ENCODE measurements around the gene ANKRD55. TPM values are rescaled to one million over a fixed set of nuclear protein-coding genes. Genes with fewer than 3 reads are reported as not detected.
"Not testable (repeated sequence)": the region's sequence is repeated elsewhere in the genome, so short reads cannot be mapped to it uniquely, and the experiment has no call there.

The ANKRD55 gene
- total RNA-seq, 5 donors from 2014 or later (not counting 1 experiment from before 2014, with no cell fraction given) = 2.8 to 19.9 (median 3.4) TPM

- Mint-ChIP-seq H3K27ac (peak overlapping the region; percentile 49 to 52), H3K4me1 (peaks cover 33 to 51% (median 36%) of the 10 kb centered on the region in 3 donors), H3K9me3 (peaks cover 9 to 39% (median 19%) of the 10 kb centered on the region in 3 donors), H3K36me3 (peaks cover 19% of the 10 kb centered on the region), H3K4me3 (peak overlapping the region in 1 of 3 donors; percentile 40)
- POLR2A ChIA-PET; CTCF ChIA-PET; H3K27ac ChIP-seq (ENCODE audit: low read length); H3K36me3 ChIP-seq (ENCODE audit: control insufficient read depth in 2 of 2, extremely low read depth in 1 of 2, insufficient read depth in 1 of 2, low read length in 1 of 2); H3K4me3 ChIP-seq (ENCODE audit: control insufficient read depth in 1 of 2, extremely low read depth in 1 of 2, low read length in 1 of 2); H3K27me3 ChIP-seq (replicated peaks in 1 of 2; ENCODE audit: control insufficient read depth in 2 of 2, extremely low read depth in 1 of 2, insufficient read depth in 2 of 2, low read length in 1 of 2); H3K27me3 Mint-ChIP-seq; H3K9me3 ChIP-seq; ATAC-seq (replicated peaks in 1 of 4): not testable (repeated sequence)
- H3K4me1 ChIP-seq (ENCODE audit: control insufficient read depth in 1 of 2, extremely low read depth in 1 of 2, insufficient read depth in 2 of 2, low read length in 2 of 2) = peaks cover 0 to 17% of the 10 kb centered on the region in 2 experiments
- peak in 15 of 35 experiments; percentile 3 to 31 (median 14) for DNase-seq
- WGBS (ENCODE audit: insufficient coverage) = no CpG with 5 or more reads among the region's 6 CpGs
These were observed 11.5 kb downstream of the ANKRD55 start for GRCh38 chr5:56221601-56222000.

- peaks cover 5 to 6% (median 6%) of the 10 kb centered on the region in 3 donors for H3K4me1 Mint-ChIP-seq
- H3K27me3 Mint-ChIP-seq = no peaks in the 10 kb centered on the region
- no peak overlapping the region for H3K27ac Mint-ChIP-seq
- peaks cover 0 to 4% of the 10 kb centered on the region in 2 experiments for H3K27me3 ChIP-seq (replicated peaks in 1 of 2; ENCODE audit: control insufficient read depth in 2 of 2, extremely low read depth in 1 of 2, insufficient read depth in 2 of 2, low read length in 1 of 2)
- H3K4me1 ChIP-seq (ENCODE audit: control insufficient read depth in 1 of 2, extremely low read depth in 1 of 2, insufficient read depth in 2 of 2, low read length in 2 of 2) = peaks cover 0 to 6% of the 10 kb centered on the region in 2 experiments
- H3K4me3 Mint-ChIP-seq = no peak overlapping the region
- no peak for ATAC-seq (replicated peaks in 1 of 4)
- H3K36me3 Mint-ChIP-seq = peaks cover 15% of the 10 kb centered on the region
- H3K27ac ChIP-seq (ENCODE audit: low read length) = no peak overlapping the region
- ChIA-PET CTCF (interaction anchor here in 1 of 2 donors (0.6 kb wide), 1 partner anchor 233 kb away, joined by 5 read pairs; no protein-coding TSS in a partner anchor), POLR2A (interaction anchor here in 1 of 2 donors (0.6 kb wide), 1 partner anchor 17 kb away, joined by 4 read pairs; no protein-coding TSS in a partner anchor)
- H3K9me3 ChIP-seq = no peaks in the 10 kb centered on the region
- peaks cover 13 to 33% (median 14%) of the 10 kb centered on the region in 3 donors for H3K9me3 Mint-ChIP-seq
- H3K4me3 ChIP-seq (ENCODE audit: control insufficient read depth in 1 of 2, extremely low read depth in 1 of 2, low read length in 1 of 2) = no peak overlapping the region
- DNase-seq = no peak
- 67% methylated on average over 4 of the region's 7 CpGs for WGBS (ENCODE audit: insufficient coverage)
- no peaks in the 10 kb centered on the region for H3K36me3 ChIP-seq (ENCODE audit: control insufficient read depth in 2 of 2, extremely low read depth in 1 of 2, insufficient read depth in 1 of 2, low read length in 1 of 2)
These were observed 17.9 kb downstream of the ANKRD55 start for GRCh38 chr5:56215019-56215830.

GRCh38 chr5:56213886-56214535 lies 19.1 kb downstream of the ANKRD55 start:
- not testable (repeated sequence) for H3K27me3 ChIP-seq (replicated peaks in 1 of 2; ENCODE audit: control insufficient read depth in 2 of 2, extremely low read depth in 1 of 2, insufficient read depth in 2 of 2, low read length in 1 of 2); ATAC-seq (replicated peaks in 1 of 4)

GRCh38 chr5:56212130-56212879 lies 20.8 kb downstream of the ANKRD55 start:
- no peak overlapping the region for H3K4me3 Mint-ChIP-seq
- ATAC-seq (replicated peaks in 1 of 4) (no peak), DNase-seq (no peak)
- Histone ChIP-seq H3K9me3 (no peaks in the 10 kb centered on the region), H3K27me3 (replicated peaks in 1 of 2; ENCODE audit: control insufficient read depth in 2 of 2, extremely low read depth in 1 of 2, insufficient read depth in 2 of 2, low read length in 1 of 2) (no peaks in the 10 kb centered on the region), H3K4me3 (ENCODE audit: control insufficient read depth in 1 of 2, extremely low read depth in 1 of 2, low read length in 1 of 2) (no peak overlapping the region), H3K4me1 (ENCODE audit: control insufficient read depth in 1 of 2, extremely low read depth in 1 of 2, insufficient read depth in 2 of 2, low read length in 2 of 2) (no peaks in the 10 kb centered on the region), H3K36me3 (ENCODE audit: control insufficient read depth in 2 of 2, extremely low read depth in 1 of 2, insufficient read depth in 1 of 2, low read length in 1 of 2) (no peaks in the 10 kb centered on the region), H3K27ac (ENCODE audit: low read length) (no peak overlapping the region)
- H3K27me3 Mint-ChIP-seq = no peaks in the 10 kb centered on the region
- ChIA-PET POLR2A (no interaction called here), CTCF (no interaction called here)
- H3K36me3 Mint-ChIP-seq = peaks cover 9% of the 10 kb centered on the region
- no peak overlapping the region for H3K27ac Mint-ChIP-seq
- H3K4me1 Mint-ChIP-seq = no peaks in the 10 kb centered on the region
- peaks cover 13 to 22% (median 14%) of the 10 kb centered on the region in 3 donors for H3K9me3 Mint-ChIP-seq
- WGBS (ENCODE audit: insufficient coverage) = no CpG with 5 or more reads among the region's 4 CpGs

More at GRCh38 chr5:56213886-56214535, 19.1 kb downstream of the ANKRD55 start:
- H3K27ac Mint-ChIP-seq; CTCF ChIA-PET; DNase-seq; H3K9me3 ChIP-seq; H3K4me3 ChIP-seq (ENCODE audit: control insufficient read depth in 1 of 2, extremely low read depth in 1 of 2, low read length in 1 of 2); H3K4me1 ChIP-seq (ENCODE audit: control insufficient read depth in 1 of 2, extremely low read depth in 1 of 2, insufficient read depth in 2 of 2, low read length in 2 of 2); H3K27ac ChIP-seq (ENCODE audit: low read length); H3K4me3 Mint-ChIP-seq; H3K36me3 Mint-ChIP-seq; H3K27me3 Mint-ChIP-seq; H3K36me3 ChIP-seq (ENCODE audit: control insufficient read depth in 2 of 2, extremely low read depth in 1 of 2, insufficient read depth in 1 of 2, low read length in 1 of 2); H3K4me1 Mint-ChIP-seq; POLR2A ChIA-PET: not testable (repeated sequence)
- no CpG with 5 or more reads among the region's 4 CpGs for WGBS (ENCODE audit: insufficient coverage)
- H3K9me3 Mint-ChIP-seq = peaks cover 13 to 27% (median 14%) of the 10 kb centered on the region in 3 donors

GRCh38 chr5:56211298-56211865 lies 21.7 kb downstream of the ANKRD55 start:
- Histone ChIP-seq H3K36me3 (ENCODE audit: control insufficient read depth in 2 of 2, extremely low read depth in 1 of 2, insufficient read depth in 1 of 2, low read length in 1 of 2) (no peaks in the 10 kb centered on the region), H3K9me3 (no peaks in the 10 kb centered on the region), H3K27ac (ENCODE audit: low read length) (no peak overlapping the region), H3K4me3 (ENCODE audit: control insufficient read depth in 1 of 2, extremely low read depth in 1 of 2, low read length in 1 of 2) (no peak overlapping the region), H3K27me3 (replicated peaks in 1 of 2; ENCODE audit: control insufficient read depth in 2 of 2, extremely low read depth in 1 of 2, insufficient read depth in 2 of 2, low read length in 1 of 2) (no peaks in the 10 kb centered on the region), H3K4me1 (ENCODE audit: control insufficient read depth in 1 of 2, extremely low read depth in 1 of 2, insufficient read depth in 2 of 2, low read length in 2 of 2) (no peaks in the 10 kb centered on the region)
- no peak for DNase-seq
- no peak for ATAC-seq (replicated peaks in 1 of 4)
- no peaks in the 10 kb centered on the region for H3K4me1 Mint-ChIP-seq
- H3K9me3 Mint-ChIP-seq = peaks cover 10 to 14% (median 12%) of the 10 kb centered on the region in 3 donors
- H3K27ac Mint-ChIP-seq = no peak overlapping the region
- H3K36me3 Mint-ChIP-seq = peaks cover 6% of the 10 kb centered on the region
- ChIA-PET CTCF (no interaction called here), POLR2A (no interaction called here)
- no peak overlapping the region for H3K4me3 Mint-ChIP-seq
- 80% methylated on average over 1 of the region's 2 CpGs for WGBS (ENCODE audit: insufficient coverage)
- no peaks in the 10 kb centered on the region for H3K27me3 Mint-ChIP-seq

- 92% methylated on average over 3 of the region's 9 CpGs for WGBS (ENCODE audit: insufficient coverage)
- ChIA-PET POLR2A (interaction anchor here (0.6 to 0.7 kb wide), 3 partner anchors 16 to 170 kb away, joined by 3 to 9 read pairs (median 9); no protein-coding TSS in a partner anchor), CTCF (interaction anchor here (0.6 to 1.0 kb wide), 4 partner anchors 63 to 1307 kb away, joined by 3 to 10 read pairs (median 4); no protein-coding TSS in a partner anchor)
- Histone ChIP-seq H3K4me1 (ENCODE audit: control insufficient read depth in 1 of 2, extremely low read depth in 1 of 2, insufficient read depth in 2 of 2, low read length in 2 of 2) (no peaks in the 10 kb centered on the region), H3K27ac (ENCODE audit: low read length) (no peak overlapping the region), H3K27me3 (replicated peaks in 1 of 2; ENCODE audit: control insufficient read depth in 2 of 2, extremely low read depth in 1 of 2, insufficient read depth in 2 of 2, low read length in 1 of 2) (no peaks in the 10 kb centered on the region), H3K9me3 (no peaks in the 10 kb centered on the region), H3K4me3 (ENCODE audit: control insufficient read depth in 1 of 2, extremely low read depth in 1 of 2, low read length in 1 of 2) (no peak overlapping the region), H3K36me3 (ENCODE audit: control insufficient read depth in 2 of 2, extremely low read depth in 1 of 2, insufficient read depth in 1 of 2, low read length in 1 of 2) (no peaks in the 10 kb centered on the region)
- Mint-ChIP-seq H3K36me3 (peaks cover under 1% of the 10 kb centered on the region), H3K4me3 (no peak overlapping the region), H3K9me3 (peaks cover 3 to 6% (median 4%) of the 10 kb centered on the region in 3 donors), H3K27me3 (no peaks in the 10 kb centered on the region), H3K27ac (no peak overlapping the region), H3K4me1 (peaks cover 0 to 3% (median 0%) of the 10 kb centered on the region in 3 donors)
- no peak for ATAC-seq (replicated peaks in 1 of 4)
- DNase-seq = no peak
These were observed 24.4 kb downstream of the ANKRD55 start for GRCh38 chr5:56208681-56209080.

Measured in T-cell (primary cell).